HG03521 (cell line): Measurements from ENCODE around the gene DGAT2L6.

Experiments used
- ATAC-seq: cut with Tn5 transposase; IDR thresholded peaks from one replicate; pipeline ENCODE4 v1.9.1; 2021; ENCODE audit warnings: mild to moderate bottlenecking, moderate library complexity; ENCODE audit not compliant: unreplicated experiment

Gene DGAT2L6

GRCh38 chrX:70176938-70177533 lies at the start of gene DGAT2L6:
TSS of gene DGAT2L6 (plus strand) at chrX:70177483. CDS start at chrX:70177583, 100 bp downstream.
- ATAC-seq, result no peak

- ATAC-seq, result no peak
Observed at GRCh38 chrX:70128071-70128470, 49.2 kb upstream of the DGAT2L6 start.

- ATAC-seq, result no peak
Observed at GRCh38 chrX:70129816-70130215, 47.5 kb upstream of the DGAT2L6 start.

GRCh38 chrX:70132224-70132623 lies 45.1 kb upstream of the DGAT2L6 start:
- no peak for ATAC-seq

- ATAC-seq, result peak; percentile 36
Observed at GRCh38 chrX:70132877-70133302, 44.4 kb upstream of the DGAT2L6 start.

GRCh38 chrX:70133303-70134115 lies 43.8 kb upstream of the DGAT2L6 start, which contains the start of gene IGBP1:
TSS of gene IGBP1 (plus strand) at chrX:70133447. CDS start at chrX:70133948, 501 bp downstream.
- peak; percentile 88 for ATAC-seq

GRCh38 chrX:70134116-70134477 lies 43.2 kb upstream of the DGAT2L6 start:
- ATAC-seq, result peak; percentile 10

- no peak for ATAC-seq
Observed at GRCh38 chrX:70138622-70139021, 38.7 kb upstream of the DGAT2L6 start.

- ATAC-seq, result no peak
Observed at GRCh38 chrX:70139736-70140135, 37.5 kb upstream of the DGAT2L6 start.

GRCh38 chrX:70141373-70141772 lies 35.9 kb upstream of the DGAT2L6 start:
- no peak for ATAC-seq

- no peak for ATAC-seq
Observed at GRCh38 chrX:70166601-70167590, 10.4 kb upstream of the DGAT2L6 start.

- ATAC-seq, result no peak
Observed at GRCh38 chrX:70168238-70169188, 8.8 kb upstream of the DGAT2L6 start.

- ATAC-seq, result no peak
Observed at GRCh38 chrX:70169281-70169680, 8.0 kb upstream of the DGAT2L6 start.

- ATAC-seq, result no peak
Observed at GRCh38 chrX:70171624-70172023, 5.7 kb upstream of the DGAT2L6 start.

GRCh38 chrX:70172221-70172620 lies 5.1 kb upstream of the DGAT2L6 start:
- ATAC-seq, result no peak

- ATAC-seq, result no peak
Observed at GRCh38 chrX:70172964-70173363, 4.3 kb upstream of the DGAT2L6 start.

- ATAC-seq, result no peak
Observed at GRCh38 chrX:70174754-70175153, 2.5 kb upstream of the DGAT2L6 start.

- no peak for ATAC-seq
Observed at GRCh38 chrX:70175338-70175737, 1.9 kb upstream of the DGAT2L6 start.

GRCh38 chrX:70183091-70183490 lies 5.8 kb downstream of the DGAT2L6 start:
- ATAC-seq, result no peak

- ATAC-seq, result no peak
Observed at GRCh38 chrX:70190225-70190624, 12.9 kb downstream of the DGAT2L6 start.
